Fibroblast of lung (primary cell): Measurements from ENCODE around the gene PYGO2.

Experiments used
- EZH2 ChIP-seq: IDR thresholded peaks from 2 replicates; pipeline ENCODE4 v1.5.1; 2012; ENCODE audit warnings: low read length, control low read depth, mild to moderate bottlenecking; ENCODE audit errors: missing control alignments
- TF ChIP-seq, protein P1 (sequence below), 2 donors: IDR thresholded peaks in 1 of 2; conservative IDR thresholded peaks in 1 of 2; 1 replicate in 1 of 2; 2 replicates in 1 of 2; pipeline ENCODE4 v1.5.1; 2011 to 2012; ENCODE audit warnings: low read length in 2 of 2, control low read depth in 1 of 2, inconsistent platforms in 1 of 2, low read depth in 1 of 2, mild to moderate bottlenecking in 1 of 2

DNA sequence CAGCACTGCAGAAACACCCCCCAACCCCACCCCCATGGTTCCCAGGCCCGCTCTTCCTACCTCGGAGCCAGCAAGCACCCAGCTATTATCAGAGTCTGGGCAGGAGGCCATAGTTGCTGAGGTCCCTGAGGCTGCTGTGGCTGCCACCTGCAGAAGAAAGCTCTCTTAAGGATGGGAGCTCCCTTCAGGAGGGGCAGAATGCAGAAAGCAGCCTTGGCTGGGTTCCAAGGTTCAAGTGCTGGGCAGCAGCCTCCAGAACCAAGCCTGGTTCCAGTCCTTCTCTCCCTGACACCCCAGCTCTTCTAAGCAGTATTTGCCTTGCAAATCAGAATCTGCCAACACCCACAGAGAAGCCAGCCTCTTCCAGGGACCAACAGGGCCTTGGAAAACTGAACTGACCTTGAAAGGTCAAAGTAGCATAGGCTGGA is 8.0 kb downstream of the PYGO2 start:
- TF ChIP-seq, protein P1, sequence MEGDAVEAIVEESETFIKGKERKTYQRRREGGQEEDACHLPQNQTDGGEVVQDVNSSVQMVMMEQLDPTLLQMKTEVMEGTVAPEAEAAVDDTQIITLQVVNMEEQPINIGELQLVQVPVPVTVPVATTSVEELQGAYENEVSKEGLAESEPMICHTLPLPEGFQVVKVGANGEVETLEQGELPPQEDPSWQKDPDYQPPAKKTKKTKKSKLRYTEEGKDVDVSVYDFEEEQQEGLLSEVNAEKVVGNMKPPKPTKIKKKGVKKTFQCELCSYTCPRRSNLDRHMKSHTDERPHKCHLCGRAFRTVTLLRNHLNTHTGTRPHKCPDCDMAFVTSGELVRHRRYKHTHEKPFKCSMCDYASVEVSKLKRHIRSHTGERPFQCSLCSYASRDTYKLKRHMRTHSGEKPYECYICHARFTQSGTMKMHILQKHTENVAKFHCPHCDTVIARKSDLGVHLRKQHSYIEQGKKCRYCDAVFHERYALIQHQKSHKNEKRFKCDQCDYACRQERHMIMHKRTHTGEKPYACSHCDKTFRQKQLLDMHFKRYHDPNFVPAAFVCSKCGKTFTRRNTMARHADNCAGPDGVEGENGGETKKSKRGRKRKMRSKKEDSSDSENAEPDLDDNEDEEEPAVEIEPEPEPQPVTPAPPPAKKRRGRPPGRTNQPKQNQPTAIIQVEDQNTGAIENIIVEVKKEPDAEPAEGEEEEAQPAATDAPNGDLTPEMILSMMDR (conservative IDR thresholded peaks at IDR 0.05 in 1 of 2, IDR thresholded peaks at IDR 0.05 in 1 of 2; ENCODE audit: low read depth in 1 of 2, low read length in 2 of 2) = no peak
- TF ChIP-seq EZH2 = no peak
